ENCODE results near the gene NPPA. TPM values are rescaled to one million over a fixed set of nuclear protein-coding genes. Genes with fewer than 3 reads are reported as not detected.

The NPPA gene
- total and polyA plus RNA-seq, 12 donors = 0.17 to 2.7 TPM; not detected in 10

DNA sequence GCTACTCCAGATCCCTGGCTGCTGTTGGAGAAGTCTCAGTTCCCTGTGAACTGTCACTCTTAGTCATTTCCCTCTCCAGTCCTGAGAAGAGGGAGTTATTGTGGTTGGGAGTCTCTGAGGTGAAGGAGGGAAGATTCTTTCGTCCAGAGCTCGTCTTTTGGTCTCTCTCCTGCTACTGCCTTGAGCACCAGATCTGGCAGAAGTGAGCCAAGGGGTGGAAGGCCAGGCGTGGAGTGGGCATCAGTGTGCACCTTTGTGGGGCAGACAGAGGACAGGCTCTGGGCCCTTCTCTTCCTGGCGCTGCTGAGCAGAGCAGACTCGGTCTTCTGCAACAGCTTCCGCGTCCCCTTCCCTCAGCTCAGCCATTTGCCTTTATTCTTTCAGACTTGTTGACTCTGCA lies 22.5 kb downstream of the NPPA start:
- no peak overlapping the region for H3K4me3 ChIP-seq

DNA sequence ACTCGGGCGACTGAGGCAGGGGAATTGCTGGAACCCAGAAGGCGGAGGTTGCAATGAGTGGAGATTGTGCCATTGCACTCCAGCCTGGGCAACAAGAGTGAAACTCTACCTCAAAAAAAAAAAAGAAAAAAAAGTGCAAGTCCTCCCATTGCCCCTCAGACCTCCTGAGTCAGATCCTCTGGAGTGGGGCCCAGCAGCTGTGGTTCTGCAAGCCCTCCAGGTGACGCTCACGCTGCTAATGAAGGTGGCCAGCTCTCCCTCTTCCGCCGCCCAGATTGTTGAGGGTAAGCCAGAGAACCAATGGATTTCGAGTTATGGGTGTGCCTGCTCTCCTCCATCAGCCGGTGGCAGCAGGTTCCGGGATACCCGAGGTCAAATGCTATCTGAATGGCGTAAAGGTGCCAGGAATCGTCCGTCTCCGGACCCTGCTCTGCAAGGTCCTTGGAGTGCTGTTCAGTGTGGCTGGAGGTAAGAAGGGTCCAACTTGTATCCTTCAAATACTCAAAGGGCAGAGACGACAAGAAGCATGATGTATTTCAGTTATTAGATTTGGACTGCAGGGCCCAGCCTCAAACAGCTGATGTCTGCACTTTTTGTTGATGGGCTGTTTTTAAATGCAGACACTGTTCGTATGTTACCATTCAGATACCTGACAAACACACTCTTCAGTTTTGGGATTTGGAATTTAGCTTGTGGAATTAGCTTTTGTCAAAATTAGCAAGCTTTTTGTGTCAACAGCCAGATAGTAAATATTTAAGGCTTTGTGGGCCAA lies 24.0 kb downstream of the NPPA start:
- Histone ChIP-seq H3K27me3 (no peaks in the 10 kb centered on the region), H3K36me3 (replicated peaks in 1 of 2) (peaks cover 0 to 97% of the 10 kb centered on the region in 2 donors), H3K27ac (no peak overlapping the region), H3K4me3 (no peak overlapping the region), H3K4me1 (replicated peaks in 1 of 2) (no peaks in the 10 kb centered on the region), H3K9me3 (replicated peaks in 1 of 3) (no peaks in the 10 kb centered on the region)
- 79 to 88% (median 84%) methylated on average over 11 to 17 of the region's 17 CpGs for WGBS, 4 donors
- no peak for DNase-seq
- TF ChIP-seq POLR2A (IDR thresholded peaks at IDR 0.05) = no peak
- TF ChIP-seq, protein P1, sequence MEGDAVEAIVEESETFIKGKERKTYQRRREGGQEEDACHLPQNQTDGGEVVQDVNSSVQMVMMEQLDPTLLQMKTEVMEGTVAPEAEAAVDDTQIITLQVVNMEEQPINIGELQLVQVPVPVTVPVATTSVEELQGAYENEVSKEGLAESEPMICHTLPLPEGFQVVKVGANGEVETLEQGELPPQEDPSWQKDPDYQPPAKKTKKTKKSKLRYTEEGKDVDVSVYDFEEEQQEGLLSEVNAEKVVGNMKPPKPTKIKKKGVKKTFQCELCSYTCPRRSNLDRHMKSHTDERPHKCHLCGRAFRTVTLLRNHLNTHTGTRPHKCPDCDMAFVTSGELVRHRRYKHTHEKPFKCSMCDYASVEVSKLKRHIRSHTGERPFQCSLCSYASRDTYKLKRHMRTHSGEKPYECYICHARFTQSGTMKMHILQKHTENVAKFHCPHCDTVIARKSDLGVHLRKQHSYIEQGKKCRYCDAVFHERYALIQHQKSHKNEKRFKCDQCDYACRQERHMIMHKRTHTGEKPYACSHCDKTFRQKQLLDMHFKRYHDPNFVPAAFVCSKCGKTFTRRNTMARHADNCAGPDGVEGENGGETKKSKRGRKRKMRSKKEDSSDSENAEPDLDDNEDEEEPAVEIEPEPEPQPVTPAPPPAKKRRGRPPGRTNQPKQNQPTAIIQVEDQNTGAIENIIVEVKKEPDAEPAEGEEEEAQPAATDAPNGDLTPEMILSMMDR (IDR thresholded peaks at IDR 0.05) = no peak
- intact Hi-C loops (cut with DNase I) = no loop called here

More for the DNA sequence above, 22.5 kb downstream of the NPPA start:
- TF ChIP-seq POLR2A (IDR thresholded peaks at IDR 0.05) = no peak
- TF ChIP-seq, protein P1 (IDR thresholded peaks at IDR 0.05) = no peak
- Histone ChIP-seq H3K36me3 (replicated peaks in 1 of 2) (peaks cover 0 to 95% of the 10 kb centered on the region in 2 donors), H3K9me3 (replicated peaks in 1 of 3) (no peaks in the 10 kb centered on the region), H3K4me1 (replicated peaks in 1 of 2) (no peaks in the 10 kb centered on the region), H3K27ac (no peak overlapping the region), H3K27me3 (no peaks in the 10 kb centered on the region)
- WGBS, 4 donors = 91 to 97% (median 92%) methylated on average over 7 of the region's 7 CpGs
- DNase-seq = no peak
- intact Hi-C loops (cut with DNase I) = no loop called here

DNA sequence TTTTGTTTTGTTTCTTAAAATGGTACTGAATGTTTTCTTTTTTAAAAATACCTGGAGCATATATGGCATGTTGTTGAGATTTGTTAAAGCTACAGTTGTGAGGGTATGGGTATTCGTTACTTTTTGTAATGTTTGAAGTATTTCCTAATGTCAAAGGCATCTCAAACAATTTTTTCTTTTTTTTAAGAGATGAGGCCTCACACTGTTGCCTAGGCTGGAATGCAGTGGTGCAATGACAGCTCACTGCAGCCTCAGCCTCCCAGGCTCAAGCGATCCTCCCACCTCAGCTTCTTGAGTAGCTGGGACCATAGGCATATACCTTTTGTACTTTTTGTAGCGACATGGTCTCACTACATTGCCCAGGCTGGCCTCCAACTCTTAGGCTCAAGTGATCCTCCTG lies 25.5 kb downstream of the NPPA start:
- peaks cover 0 to 97% of the 10 kb centered on the region in 2 donors for H3K36me3 ChIP-seq (replicated peaks in 1 of 2)
- 79 to 95% (median 91%) methylated on average over 3 of the region's 3 CpGs for WGBS, 4 donors
- H3K4me1 ChIP-seq (replicated peaks in 1 of 2) = no peaks in the 10 kb centered on the region
- DNase-seq = no peak
- no peak for TF ChIP-seq POLR2A (IDR thresholded peaks at IDR 0.05)
- TF ChIP-seq, protein P1 (IDR thresholded peaks at IDR 0.05) = no peak
- H3K4me3 ChIP-seq = no peak overlapping the region
- intact Hi-C loops (cut with DNase I) = no loop called here
- H3K27me3 ChIP-seq = no peaks in the 10 kb centered on the region
- no peak overlapping the region for H3K27ac ChIP-seq
- H3K9me3 ChIP-seq (replicated peaks in 1 of 3) = no peaks in the 10 kb centered on the region

DNA sequence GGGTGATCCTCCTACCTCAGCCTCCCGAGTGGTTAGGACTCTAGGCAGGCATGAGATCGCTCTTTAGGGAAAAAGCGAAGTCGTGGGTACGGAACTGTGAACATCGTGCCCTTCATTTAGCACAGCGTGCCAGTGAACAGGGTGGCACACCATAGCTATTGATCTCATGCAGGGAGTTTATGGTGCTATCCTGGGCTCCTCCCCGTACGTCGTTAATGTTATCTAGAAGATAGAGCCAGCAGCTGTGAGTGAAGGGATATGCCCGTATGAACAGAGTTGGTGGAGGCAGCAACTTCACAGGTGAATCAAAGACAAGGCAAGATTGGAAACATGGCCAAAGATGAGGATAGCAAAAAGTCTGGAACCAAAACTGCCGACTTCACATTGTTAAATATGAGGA lies 30.4 kb downstream of the NPPA start:
- Histone ChIP-seq H3K36me3 (replicated peaks in 1 of 2) (peaks cover 0 to 75% of the 10 kb centered on the region in 2 donors), H3K4me1 (replicated peaks in 1 of 2) (peaks cover 0 to 7% of the 10 kb centered on the region in 2 donors), H3K9me3 (replicated peaks in 1 of 3) (no peaks in the 10 kb centered on the region), H3K4me3 (no peak overlapping the region), H3K27me3 (no peaks in the 10 kb centered on the region), H3K27ac (no peak overlapping the region)
- intact Hi-C loops (cut with DNase I) = no loop called here
- DNase-seq = no peak
- TF ChIP-seq, protein P1 (IDR thresholded peaks at IDR 0.05) = no peak
- TF ChIP-seq POLR2A (IDR thresholded peaks at IDR 0.05) = no peak
- 89 to 95% (median 94%) methylated on average over 12 of the region's 12 CpGs for WGBS, 4 donors

Measured in adrenal gland (tissue), 12 donors.